SK-N-MC (cell line): ENCODE measurements around the gene CYTH3.
"Not testable (repeated sequence)": the region's sequence is repeated elsewhere in the genome, so short reads cannot be mapped to it uniquely, and the experiment has no call there.

ENCODE experiments used
- DNase-seq: peaks from one replicate; pipeline ENCODE4 v3.0.0-alpha.2; 2011; ENCODE audit warnings: low read depth, low spot score
- H3K27ac ChIP-seq: fragments of 200-600 bp; sonication (generic); 2 replicates; pipeline ENCODE4 v1.5.1; 2016; ENCODE audit warnings: mixed run types
- H3K36me3 ChIP-seq: fragments of 200-600 bp; sonication (generic); 2 replicates; pipeline ENCODE4 v1.6.1; 2017; ENCODE audit warnings: antibody characterized with exemption, low read length, mixed read lengths; ENCODE audit not compliant: insufficient read depth
- H3K4me3 ChIP-seq: fragments of 200-600 bp; sonication (generic); 2 replicates; pipeline ENCODE4 v1.5.1; 2016
- H3K9ac ChIP-seq: fragments of 200-600 bp; sonication (generic); 2 replicates; pipeline ENCODE4 v1.8.0; 2017; ENCODE audit warnings: mixed run types, mixed read lengths; ENCODE audit not compliant: insufficient read length
- H3K9me3 ChIP-seq: fragments of 200-600 bp; sonication (generic); 2 replicates; pipeline ENCODE4 v1.6.1; 2017; ENCODE audit warnings: low read depth, mild to moderate bottlenecking, antibody characterized with exemption, low read length, moderate library complexity, mixed read lengths
- EZH2 ChIP-seq: fragments of 200-600 bp; sonication (generic); IDR thresholded peaks from one replicate; pipeline ENCODE4 v1.6.1; 2017; ENCODE audit warnings: antibody characterized with exemption
- FOXP2 ChIP-seq: optimal IDR thresholded peaks from 2 replicates; pipeline ENCODE3; 2011; ENCODE audit warnings: mild to moderate bottlenecking, moderate library complexity; ENCODE audit not compliant: insufficient read depth; ENCODE audit errors: extremely low read length, control extremely low read depth
- POLR2AphosphoS5 ChIP-seq: IDR thresholded peaks from 2 replicates; pipeline ENCODE4 v1.6.1; 2012; ENCODE audit warnings: mild to moderate bottlenecking, low read depth, low read length, borderline replicate concordance

The CYTH3 gene

DNA sequence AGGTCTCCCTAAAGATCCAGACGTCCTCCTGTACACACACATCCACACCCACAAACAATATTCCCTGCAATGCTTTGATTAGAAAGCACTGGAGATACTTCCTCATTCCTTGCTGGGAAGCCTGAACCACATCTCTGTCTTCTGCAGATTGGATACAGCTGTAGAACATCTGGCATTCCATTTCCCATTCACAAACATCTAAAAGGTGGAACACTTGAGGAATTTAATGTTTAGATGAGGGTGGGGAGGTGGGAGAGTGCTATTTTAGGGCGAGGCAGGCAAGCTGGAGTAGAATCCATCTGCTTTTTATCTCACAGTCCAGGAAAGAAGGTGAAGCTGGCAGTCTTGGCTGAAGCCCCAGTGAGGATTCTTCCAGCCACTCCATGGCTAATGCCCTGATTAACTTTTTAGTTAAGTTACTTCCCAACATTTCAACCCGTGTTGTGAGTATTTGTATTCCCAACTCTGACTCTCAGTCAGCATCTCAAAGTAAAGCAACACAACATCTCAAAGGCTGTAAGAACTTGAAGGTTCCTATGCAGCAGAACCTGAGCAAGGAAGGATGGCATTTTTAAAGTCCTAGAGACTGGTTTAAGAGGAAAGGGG lies 46.1 kb downstream of the CYTH3 start:
- TF ChIP-seq FOXP2 (peak; percentile 35), POLR2AphosphoS5 (no peak), EZH2 (no peak)
- peak overlapping the region; percentile 97 for H3K27ac ChIP-seq
- DNase-seq, result peak; percentile 59
- no peak overlapping the region for H3K9ac ChIP-seq
- H3K9me3 ChIP-seq, result no peaks in the 10 kb centered on the region
- peak overlapping the region; percentile 46 for H3K4me3 ChIP-seq
- no peaks in the 10 kb centered on the region for H3K36me3 ChIP-seq

DNA sequence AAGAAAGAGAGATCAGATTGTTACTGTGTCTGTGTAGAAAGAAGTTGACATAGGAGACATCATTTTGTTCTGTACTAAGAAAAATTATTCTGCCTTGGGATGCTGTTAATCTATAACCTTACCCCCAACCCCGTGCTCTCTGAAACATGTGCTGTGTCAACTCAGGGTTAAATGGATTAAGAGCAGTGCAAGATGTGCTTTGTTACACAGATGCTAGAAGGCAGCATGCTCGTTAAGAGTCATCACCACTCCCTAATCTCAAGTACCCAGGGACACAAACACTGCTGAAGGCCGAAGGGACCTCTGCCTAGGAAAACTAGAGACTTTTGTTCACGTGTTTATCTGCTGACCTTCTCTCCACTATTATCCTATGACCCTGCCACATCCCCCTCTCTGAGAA lies 49.0 kb downstream of the CYTH3 start:
- H3K9ac ChIP-seq, H3K9me3 ChIP-seq, H3K4me3 ChIP-seq, H3K36me3 ChIP-seq, H3K27ac ChIP-seq, DNase-seq: not testable (repeated sequence)

DNA sequence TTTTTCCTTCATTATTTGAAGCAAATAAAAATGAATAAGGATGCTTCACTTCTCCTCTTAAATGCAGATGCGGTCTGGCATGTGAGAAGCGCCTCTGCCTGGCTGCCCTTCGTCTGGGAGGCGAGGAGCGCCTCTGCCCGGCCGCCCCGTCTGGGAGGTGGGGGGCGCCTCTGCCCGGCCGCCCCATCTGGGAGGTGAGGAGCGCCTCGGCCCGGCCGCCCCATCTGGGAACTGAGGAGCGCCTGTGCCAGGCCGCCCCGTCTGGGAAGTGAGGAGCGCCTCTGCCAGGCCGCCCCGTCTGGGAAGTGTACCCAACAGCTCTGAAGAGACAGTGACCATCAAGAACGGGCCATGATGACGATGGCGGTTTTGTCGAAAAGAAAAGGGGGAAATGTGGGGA lies 49.4 kb downstream of the CYTH3 start:
- not testable (repeated sequence) for H3K9me3 ChIP-seq, DNase-seq, H3K27ac ChIP-seq, H3K36me3 ChIP-seq, H3K9ac ChIP-seq, H3K4me3 ChIP-seq

DNA sequence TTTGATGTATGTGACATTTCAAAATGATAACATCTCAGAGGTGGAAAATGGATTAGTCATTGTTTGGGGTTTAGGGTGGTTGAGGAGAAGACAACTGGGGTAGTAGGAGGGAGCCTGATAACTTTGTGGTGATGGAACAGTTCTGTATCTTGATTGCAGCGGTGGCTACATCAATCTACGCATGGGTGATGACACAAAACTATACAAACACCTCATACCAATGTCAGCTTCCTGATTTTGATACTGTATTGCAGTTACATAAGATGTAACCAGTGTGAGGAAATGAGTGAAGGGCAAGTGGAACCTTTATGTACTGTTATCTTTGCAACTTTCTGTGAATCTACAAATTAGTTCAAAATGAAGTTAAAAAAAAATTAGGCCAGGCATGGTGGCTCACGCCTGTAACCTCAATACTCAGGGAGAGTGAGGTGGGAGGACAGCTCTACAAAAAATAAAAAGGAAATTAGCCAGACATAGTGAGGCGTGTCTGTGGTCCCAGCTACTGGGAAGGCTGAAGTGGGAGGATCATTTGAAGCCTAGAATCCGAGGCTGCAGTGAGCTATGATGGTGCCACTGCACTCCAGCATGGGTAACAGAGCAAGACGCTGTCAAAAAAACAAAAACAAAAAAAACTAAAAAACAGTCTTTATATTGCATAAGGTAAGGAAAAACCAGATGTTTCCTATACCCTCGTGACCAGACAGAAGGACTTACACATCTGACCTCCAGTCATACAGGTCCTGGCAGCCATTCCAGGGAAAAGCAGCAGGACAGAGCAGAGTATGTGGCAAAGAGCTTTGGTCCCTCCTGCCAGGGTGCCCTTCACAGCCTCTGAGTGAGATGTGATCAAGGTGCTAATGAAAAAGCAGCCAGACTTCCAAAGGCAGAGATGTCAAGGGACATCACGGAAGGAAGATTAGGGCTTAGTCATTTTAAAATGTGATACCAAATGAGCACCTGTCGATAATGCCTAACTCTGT lies 50.8 kb downstream of the CYTH3 start:
- no peak for TF ChIP-seq FOXP2
- H3K4me3 ChIP-seq, result no peak overlapping the region
- H3K9me3 ChIP-seq, result no peaks in the 10 kb centered on the region
- no peak overlapping the region for H3K27ac ChIP-seq
- no peak overlapping the region for H3K9ac ChIP-seq
- H3K36me3 ChIP-seq, result no peaks in the 10 kb centered on the region
- DNase-seq, result no peak

DNA sequence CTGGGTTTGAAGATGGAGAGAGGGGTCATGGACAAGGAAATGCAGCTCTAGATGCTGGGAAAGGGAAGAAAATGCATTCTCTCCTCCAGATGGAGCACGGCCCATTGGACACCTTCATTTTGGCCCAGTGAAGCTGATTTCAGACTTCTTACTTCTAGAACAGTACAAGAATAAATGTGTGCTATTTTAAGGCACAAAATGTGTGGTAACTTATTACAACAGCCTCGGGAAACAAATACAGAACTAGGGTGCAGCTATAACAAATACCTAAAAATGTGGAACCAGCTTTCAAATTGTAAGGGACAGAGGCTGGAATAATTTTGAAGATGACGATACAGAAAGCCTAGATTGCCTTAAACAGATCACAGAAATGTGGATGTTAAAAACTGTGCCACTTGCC lies 54.1 kb downstream of the CYTH3 start:
- no peaks in the 10 kb centered on the region for H3K9me3 ChIP-seq
- H3K9ac ChIP-seq, result no peak overlapping the region
- no peaks in the 10 kb centered on the region for H3K36me3 ChIP-seq
- no peak for DNase-seq
- H3K4me3 ChIP-seq, result no peak overlapping the region
- H3K27ac ChIP-seq, result no peak overlapping the region
- no peak for TF ChIP-seq EZH2
- TF ChIP-seq FOXP2, result no peak
- no peak for TF ChIP-seq POLR2AphosphoS5

DNA sequence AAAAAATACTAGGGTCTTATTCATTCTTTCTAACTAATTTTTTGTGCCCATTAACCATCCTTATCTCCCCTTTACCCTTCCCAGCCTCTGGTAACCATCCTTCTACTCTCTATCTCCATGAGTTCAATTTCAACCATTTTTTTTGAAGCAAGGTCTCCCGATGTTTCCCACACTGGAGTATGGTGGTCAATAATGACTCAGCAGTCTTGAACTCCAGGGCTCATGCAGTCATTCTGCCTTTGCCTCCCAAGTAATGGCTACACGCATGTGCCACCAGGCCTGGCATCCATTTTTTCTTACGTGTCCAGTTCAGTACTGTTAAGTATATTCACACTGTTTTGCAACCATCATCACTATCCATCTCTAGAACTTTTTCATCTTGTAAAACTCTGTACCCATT lies 60.4 kb downstream of the CYTH3 start:
- no peaks in the 10 kb centered on the region for H3K9me3 ChIP-seq
- H3K4me3 ChIP-seq, result no peak overlapping the region
- H3K27ac ChIP-seq, result no peak overlapping the region
- H3K36me3 ChIP-seq, result no peaks in the 10 kb centered on the region
- DNase-seq, result no peak
- TF ChIP-seq FOXP2 (no peak), EZH2 (no peak), POLR2AphosphoS5 (no peak)
- H3K9ac ChIP-seq, result no peak overlapping the region

DNA sequence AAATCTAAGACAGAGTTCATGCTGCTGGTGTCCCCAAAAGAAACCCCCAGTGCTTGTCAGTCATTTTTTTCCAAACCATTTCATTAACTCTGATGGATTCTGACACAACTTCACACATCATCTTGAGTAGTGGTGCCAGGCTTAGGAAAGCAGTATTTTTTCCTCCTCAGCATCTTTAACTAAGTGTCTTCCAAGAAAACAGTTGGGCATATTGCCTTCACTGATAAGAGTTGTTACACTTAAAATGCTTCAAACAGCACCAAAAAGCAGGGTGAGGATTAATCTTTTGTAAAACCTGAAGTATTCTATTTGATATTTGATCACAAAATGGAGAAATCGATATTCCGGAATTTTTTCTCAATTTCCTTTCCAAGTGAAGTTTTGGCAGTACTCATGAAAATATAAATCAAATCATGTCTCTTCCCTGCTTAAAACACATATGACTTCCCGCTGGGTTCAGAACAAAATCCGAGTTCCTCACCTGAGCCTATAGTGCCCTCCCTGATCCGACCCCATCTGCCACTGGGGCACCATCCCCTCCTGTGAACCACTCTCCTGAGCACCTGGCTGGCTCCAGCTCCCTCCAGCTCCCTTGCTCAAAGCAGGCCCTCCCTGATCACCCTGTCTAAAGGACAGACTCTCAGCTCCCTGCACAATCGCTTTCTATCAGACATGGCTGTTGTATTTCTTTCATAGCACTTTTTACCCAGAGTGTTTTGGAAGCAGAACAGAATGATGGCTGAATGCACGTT lies 61.6 kb downstream of the CYTH3 start:
- Histone ChIP-seq H3K4me3 (no peak overlapping the region), H3K27ac (no peak overlapping the region), H3K36me3 (no peaks in the 10 kb centered on the region), H3K9ac (no peak overlapping the region), H3K9me3 (no peaks in the 10 kb centered on the region)
- DNase-seq, result no peak
- TF ChIP-seq POLR2AphosphoS5 (no peak), EZH2 (no peak), FOXP2 (no peak)

DNA sequence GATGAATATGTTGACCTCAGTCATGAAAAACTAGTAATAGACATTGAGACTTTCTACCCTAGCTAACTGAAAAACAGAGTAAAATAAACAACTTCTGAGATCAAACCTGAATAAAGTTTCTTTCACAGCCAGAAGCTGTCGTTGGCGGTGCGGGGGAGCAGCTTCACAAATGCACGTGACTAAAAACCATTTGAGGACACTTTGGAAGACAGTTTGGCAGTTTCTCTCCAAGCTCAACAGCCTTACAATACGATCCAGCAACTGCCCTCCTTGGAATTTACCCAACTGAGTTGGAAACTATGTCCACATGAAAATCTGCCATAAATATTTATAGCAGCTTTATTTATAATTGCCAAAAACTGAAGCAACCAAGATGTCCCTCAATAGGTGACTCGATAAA lies 63.1 kb downstream of the CYTH3 start:
- Histone ChIP-seq H3K27ac (no peak overlapping the region), H3K36me3 (no peaks in the 10 kb centered on the region), H3K9me3 (no peaks in the 10 kb centered on the region), H3K4me3 (no peak overlapping the region), H3K9ac (no peak overlapping the region)
- no peak for DNase-seq
- TF ChIP-seq FOXP2, result no peak
- no peak for TF ChIP-seq EZH2
- no peak for TF ChIP-seq POLR2AphosphoS5
